Colon (tissue), 2 donors: Measurements from ENCODE around the gene NT5DC3.

Experiments
- FAIRE-seq: peaks from 2 replicates; lab custom pipeline; 2012; peaks lifted over from hg19 to GRCh38; lab: Jason Lieb, UNC
- donor health status: control.
- donor health status: control.

Gene NT5DC3

GRCh38 chr12:103780992-103781391 is 60.0 kb downstream of the NT5DC3 start:
- FAIRE-seq, result no peak

DNA sequence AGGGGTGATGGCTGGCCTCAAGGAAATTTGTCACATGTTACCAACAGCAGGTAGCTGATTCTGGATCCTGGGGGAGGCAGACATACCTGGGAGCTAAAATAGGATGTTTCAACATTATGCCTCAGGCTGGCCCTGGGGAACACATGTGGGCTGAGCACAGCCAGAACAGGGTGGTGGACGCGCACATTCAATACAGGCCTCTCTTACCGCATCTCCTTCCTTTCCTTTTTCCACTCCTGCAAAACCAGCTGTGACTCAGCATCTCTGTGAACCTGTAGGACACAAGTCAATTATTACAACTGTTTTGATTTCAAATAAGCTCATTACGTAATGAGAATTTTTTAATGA is 61.0 kb downstream of the NT5DC3 start:
- FAIRE-seq, result no peak

- FAIRE-seq, result no peak
Observed at GRCh38 chr12:103779410-103780092, 61.5 kb downstream of the NT5DC3 start.

DNA sequence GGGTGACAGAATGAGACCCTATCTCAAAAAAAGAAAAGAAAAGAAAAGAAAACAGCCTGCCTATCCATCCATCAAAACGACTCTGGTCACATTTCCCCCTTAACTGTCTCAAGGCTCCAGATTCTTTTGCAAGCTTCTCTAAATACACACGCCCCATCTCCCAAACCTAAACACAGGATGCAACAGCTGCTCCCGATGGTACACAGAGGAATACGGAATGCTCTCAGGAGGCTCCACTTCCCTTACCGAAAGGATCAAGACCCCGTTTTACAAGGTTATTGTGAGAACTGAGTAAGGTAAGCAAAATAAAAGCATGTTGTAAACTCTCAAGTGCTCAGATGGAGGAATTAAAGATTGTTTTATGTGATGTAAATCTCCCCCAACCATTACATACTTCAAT is 62.3 kb downstream of the NT5DC3 start:
- no peak for FAIRE-seq

- no peak for FAIRE-seq
Observed at GRCh38 chr12:103774977-103775560, 66.0 kb downstream of the NT5DC3 start.

- FAIRE-seq, result no peak
Observed at GRCh38 chr12:103773109-103773910, 67.7 kb downstream of the NT5DC3 start.

DNA sequence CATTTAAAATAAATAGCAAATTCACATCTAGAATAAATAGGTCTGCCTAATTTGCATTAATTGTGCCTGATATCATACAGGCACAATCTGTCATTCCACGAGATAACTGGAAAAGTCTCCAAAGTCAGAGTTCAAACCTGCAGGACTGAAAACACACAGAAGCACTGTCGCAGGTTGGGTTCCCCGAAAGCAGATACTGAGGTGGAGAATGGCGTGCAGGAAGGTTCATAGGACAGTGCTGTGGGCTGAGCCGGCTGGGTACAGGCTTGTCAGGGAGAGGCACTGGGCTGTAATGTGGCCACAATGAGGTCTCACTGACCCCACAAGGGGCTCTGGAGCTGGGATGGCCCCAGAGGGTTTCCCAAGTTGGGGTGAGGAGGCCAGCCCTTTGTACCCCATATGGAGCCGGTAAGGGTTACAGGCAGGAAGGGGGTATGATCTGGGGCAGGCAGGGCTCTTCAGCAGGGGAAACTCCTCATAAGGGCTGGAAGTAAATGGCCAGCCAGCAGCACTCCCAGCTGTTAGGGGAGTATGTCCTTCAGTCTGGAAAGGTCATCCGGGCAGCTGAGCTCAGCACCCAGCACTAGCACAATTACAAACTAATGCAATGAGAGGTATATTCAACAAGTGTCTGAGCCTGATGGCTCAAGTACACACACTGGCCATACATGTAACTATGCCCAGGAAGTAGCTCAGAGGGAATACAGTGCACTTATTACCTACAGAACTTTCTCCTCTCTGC is 68.5 kb downstream of the NT5DC3 start:
- no peak for FAIRE-seq

DNA sequence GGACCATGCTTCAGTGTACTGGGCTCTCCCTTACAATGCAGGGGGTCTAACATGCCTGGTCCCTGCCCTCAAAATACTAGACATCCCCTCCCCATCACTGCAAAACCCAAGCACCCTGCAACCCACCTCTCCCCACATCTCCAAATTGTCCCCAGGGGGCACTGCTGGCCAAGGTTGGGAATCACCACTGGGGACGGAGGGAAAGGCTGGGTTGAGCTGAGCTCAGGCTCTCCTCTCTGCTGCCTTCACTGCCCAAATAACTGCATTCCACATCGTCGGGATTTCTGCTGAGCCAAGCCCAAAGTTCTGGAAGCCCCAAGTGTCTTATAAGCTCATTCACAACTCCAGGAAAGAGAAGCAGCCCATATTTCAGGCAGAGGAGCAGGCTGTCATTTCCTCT is 69.6 kb downstream of the NT5DC3 start:
- FAIRE-seq, result no peak

DNA sequence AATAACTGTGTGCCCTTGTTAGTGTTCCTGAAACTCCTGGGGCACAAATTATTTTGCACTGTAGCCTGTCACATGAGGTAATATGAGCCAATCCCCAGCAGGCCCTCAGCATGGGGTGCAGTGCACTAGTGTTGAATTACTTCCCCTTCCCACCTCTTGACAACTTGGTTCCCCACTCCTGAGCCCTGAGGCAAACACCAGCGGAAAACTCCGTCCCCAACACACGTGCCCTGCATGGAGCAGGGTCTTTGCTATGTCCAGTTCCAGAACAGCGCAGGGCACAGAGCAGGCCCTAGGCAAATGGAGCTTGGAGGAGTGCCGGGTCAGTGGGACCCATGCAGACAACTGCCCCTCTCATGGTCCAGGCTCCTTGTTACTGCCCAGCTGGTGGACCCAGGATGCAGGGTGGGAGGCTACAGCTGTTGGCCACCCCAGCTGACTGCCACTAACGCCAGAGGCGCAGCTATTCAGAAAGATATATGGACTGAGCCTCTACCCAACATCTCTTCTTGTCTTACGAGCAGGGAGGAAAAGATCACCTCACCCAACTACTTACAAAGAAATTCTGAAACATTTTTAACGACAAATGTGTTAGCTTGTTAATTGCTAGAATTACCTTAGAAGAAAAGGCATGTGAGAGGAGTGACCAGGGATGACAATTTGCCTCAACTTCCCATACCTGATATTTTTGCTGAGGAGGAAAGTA is 71.6 kb downstream of the NT5DC3 start:
- no peak for FAIRE-seq

GRCh38 chr12:103768467-103769123 is 72.4 kb downstream of the NT5DC3 start:
- no peak for FAIRE-seq

- FAIRE-seq, result no peak
Observed at GRCh38 chr12:103766028-103766427, 75.0 kb downstream of the NT5DC3 start.

GRCh38 chr12:103765322-103765721 is 75.7 kb downstream of the NT5DC3 start:
- FAIRE-seq, result no peak

DNA sequence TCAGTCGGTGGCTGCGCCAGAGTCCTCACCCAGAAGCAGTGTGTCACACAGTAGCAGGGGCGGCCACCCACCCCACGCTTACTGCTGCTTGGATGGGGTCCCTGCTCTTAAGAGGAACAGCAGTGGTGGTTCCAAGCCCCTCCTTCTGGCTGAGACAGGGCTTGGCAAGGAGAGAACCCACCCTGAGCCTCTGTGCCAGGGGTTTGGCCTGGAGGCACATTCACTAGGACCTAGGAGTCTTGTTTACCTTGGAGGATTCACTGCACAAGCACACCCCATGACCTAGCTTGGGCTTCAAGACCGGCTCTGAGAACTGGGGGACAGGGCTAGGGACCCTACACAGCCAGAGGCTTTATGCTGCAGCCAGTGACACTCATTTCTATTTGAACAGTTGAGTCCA is 78.6 kb downstream of the NT5DC3 start:
- FAIRE-seq, result no peak

DNA sequence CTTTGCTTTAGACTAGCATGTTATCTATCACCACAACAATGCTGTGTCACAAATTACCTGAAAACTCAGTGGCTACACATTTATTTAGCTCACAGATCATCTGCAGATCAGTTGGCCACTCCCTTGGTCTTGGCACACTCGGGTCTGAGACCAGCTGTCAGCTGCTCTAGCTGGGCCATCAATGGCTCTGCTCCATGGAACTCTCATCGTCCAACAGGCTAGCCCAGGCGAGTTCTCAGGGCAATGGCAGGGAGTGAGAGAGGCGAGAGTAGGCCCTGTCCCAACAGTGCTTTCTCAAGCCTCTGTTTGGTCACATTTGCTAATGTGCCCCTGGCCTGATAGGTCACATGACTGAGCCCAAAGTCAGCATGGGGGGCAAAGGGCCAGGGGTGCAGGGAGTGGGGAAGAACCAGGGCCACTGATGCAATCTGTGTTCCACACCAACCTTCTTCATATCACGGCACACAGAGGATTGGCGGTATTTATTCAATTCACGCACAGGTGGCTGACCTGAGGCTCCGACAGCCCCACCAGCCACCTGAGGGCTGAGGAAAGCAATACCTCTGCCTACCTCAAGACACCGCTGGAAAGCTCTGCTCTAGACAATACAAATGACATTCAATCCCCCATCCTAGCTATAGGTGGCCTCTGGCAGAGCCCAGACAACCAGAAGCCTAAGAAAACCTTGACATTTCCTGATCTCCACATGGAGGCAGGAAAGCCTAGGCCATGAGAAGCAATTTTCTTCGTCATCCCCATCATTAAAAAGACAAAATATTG is 82.5 kb downstream of the NT5DC3 start:
- FAIRE-seq, result no peak

- FAIRE-seq, result no peak
Observed at GRCh38 chr12:103757248-103757647, 83.8 kb downstream of the NT5DC3 start.

DNA sequence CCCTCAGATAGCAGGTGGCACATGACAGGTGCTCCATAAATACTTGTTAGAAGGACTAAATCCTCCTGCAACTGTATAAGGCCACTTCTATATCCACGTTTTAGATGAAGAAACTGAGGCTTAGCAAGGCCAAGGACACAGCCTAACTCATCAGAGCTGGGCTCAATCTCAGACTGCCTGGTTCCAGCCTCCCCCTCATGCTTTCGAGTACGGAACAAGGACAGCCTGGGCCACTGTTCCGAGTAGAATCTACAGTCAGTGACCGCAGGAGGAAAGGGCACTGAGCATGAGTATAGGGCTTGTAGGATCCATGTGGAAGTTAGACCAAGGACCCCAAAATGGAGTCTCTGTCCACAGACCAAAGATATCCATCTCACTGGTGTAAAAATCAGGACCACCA is 84.6 kb downstream of the NT5DC3 start:
- FAIRE-seq, result no peak

DNA sequence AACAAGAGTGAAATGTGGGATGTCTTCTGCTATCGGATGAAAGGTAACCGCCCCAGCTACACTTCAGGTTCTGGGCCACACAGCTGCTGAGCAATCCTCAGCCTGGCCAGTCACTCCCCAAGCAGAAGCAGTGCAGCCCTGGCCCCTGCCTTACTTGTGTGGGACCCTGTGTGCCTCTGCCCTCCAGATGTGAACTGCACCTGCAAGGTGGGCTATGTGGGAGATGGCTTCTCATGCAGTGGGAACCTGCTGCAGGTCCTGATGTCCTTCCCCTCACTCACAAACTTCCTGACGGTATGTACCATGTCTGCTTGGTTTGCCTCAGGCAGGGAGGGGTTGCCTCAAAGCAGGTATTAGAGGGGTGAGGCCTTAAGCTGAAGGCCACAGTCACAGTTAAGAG is 85.6 kb downstream of the NT5DC3 start:
- FAIRE-seq, result no peak

DNA sequence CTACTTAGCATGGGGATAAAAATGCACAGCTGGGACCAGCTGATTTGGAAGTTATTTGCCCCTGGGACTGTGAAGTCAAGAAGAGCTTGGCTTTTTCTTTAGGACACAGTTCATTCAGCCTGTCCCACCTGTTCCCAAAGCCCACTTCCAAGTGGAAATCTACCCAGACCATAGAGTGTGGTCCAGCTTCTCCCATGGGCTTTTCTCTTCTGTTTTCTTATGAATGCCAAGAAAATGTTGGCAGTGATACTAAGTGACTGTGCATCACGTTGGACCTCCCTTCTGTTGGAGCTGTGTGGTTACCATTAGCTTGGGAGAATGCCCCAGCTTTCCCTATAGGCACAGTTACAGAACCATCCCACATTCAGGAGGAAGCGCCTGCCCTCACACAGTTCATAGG is 89.4 kb downstream of the NT5DC3 start:
- no peak for FAIRE-seq

- no peak for FAIRE-seq
Observed at GRCh38 chr12:103751171-103751570, 89.9 kb downstream of the NT5DC3 start.

DNA sequence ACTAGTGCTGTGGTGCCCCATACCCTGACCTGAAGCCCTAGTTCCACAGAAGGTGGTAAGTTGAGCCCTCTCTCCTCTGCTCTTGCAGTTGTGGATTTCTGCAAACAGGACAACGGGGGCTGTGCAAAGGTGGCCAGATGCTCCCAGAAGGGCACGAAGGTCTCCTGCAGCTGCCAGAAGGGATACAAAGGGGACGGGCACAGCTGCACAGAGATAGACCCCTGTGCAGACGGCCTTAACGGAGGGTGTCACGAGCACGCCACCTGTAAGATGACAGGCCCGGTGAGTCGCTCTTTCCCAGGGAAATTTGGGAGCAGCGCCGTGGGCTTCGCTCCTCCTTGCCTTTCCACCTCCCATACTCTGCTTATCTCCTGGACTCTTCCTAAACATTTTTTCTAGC is 92.2 kb downstream of the NT5DC3 start:
- no peak for FAIRE-seq

GRCh38 chr12:103748002-103748401 is 93.0 kb downstream of the NT5DC3 start:
- no peak for FAIRE-seq
